Measurements from ENCODE around the gene MGLL. TPM values are rescaled to one million over a fixed set of nuclear protein-coding genes. Genes with fewer than 3 reads are reported as not detected.

Gene MGLL
- total and polyA plus RNA-seq, 8 donors, result 3.3 to 11.4 (median 6.6) TPM

GRCh38 chr3:127800508-127800907, 21.8 kb downstream of the MGLL start:
- DNase-seq (no peak), ATAC-seq (no peak), FAIRE-seq (no peak)
- no peaks in the 10 kb centered on the region for H3K27me3 ChIP-seq
- H3K27ac ChIP-seq, result no peak overlapping the region
- no peaks in the 10 kb centered on the region for H3K9me3 ChIP-seq
- no peak overlapping the region for H3K4me3 ChIP-seq
- H3K4me1 ChIP-seq, result no peaks in the 10 kb centered on the region
- H3K36me3 ChIP-seq, result no peaks in the 10 kb centered on the region
- intact Hi-C loops (cut with DNase I), result no loop called here
- WGBS, 2 donors, result 88 to 89% methylated on average over 2 of the region's 2 CpGs
- TF ChIP-seq, protein P1, sequence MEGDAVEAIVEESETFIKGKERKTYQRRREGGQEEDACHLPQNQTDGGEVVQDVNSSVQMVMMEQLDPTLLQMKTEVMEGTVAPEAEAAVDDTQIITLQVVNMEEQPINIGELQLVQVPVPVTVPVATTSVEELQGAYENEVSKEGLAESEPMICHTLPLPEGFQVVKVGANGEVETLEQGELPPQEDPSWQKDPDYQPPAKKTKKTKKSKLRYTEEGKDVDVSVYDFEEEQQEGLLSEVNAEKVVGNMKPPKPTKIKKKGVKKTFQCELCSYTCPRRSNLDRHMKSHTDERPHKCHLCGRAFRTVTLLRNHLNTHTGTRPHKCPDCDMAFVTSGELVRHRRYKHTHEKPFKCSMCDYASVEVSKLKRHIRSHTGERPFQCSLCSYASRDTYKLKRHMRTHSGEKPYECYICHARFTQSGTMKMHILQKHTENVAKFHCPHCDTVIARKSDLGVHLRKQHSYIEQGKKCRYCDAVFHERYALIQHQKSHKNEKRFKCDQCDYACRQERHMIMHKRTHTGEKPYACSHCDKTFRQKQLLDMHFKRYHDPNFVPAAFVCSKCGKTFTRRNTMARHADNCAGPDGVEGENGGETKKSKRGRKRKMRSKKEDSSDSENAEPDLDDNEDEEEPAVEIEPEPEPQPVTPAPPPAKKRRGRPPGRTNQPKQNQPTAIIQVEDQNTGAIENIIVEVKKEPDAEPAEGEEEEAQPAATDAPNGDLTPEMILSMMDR (IDR thresholded peaks at IDR 0.05), result no peak

- DNase-seq (no peak), FAIRE-seq (no peak), ATAC-seq (peak in 1 of 4 donors; percentile 32)
- no peaks in the 10 kb centered on the region for H3K9me3 ChIP-seq
- WGBS, 2 donors, result 74 to 88% methylated on average over 6 of the region's 6 CpGs
- no peak overlapping the region for H3K27ac ChIP-seq
- TF ChIP-seq, protein P1 (IDR thresholded peaks at IDR 0.05), result no peak
- H3K36me3 ChIP-seq, result no peaks in the 10 kb centered on the region
- no peaks in the 10 kb centered on the region for H3K27me3 ChIP-seq
- no peaks in the 10 kb centered on the region for H3K4me1 ChIP-seq
- H3K4me3 ChIP-seq, result no peak overlapping the region
- intact Hi-C loops (cut with DNase I), result no loop called here
Observed at GRCh38 chr3:127799476-127800222, 22.7 kb downstream of the MGLL start.

- Histone ChIP-seq H3K4me3 (no peak overlapping the region), H3K27me3 (no peaks in the 10 kb centered on the region), H3K36me3 (no peaks in the 10 kb centered on the region), H3K4me1 (no peaks in the 10 kb centered on the region), H3K27ac (no peak overlapping the region), H3K9me3 (no peaks in the 10 kb centered on the region)
- DNase-seq, result no peak
- ATAC-seq, result no peak
- intact Hi-C loops (cut with DNase I), result no loop called here
- WGBS, 2 donors, result 71 to 84% methylated on average over 4 of the region's 4 CpGs
- TF ChIP-seq, protein P1 (IDR thresholded peaks at IDR 0.05), result no peak
- no peak for FAIRE-seq
Observed at GRCh38 chr3:127798716-127799115, 23.6 kb downstream of the MGLL start.

GRCh38 chr3:127796831-127797150, 25.5 kb downstream of the MGLL start:
- 62 to 69% methylated on average over 8 of the region's 8 CpGs for WGBS, 2 donors
- no peak for ATAC-seq
- no peaks in the 10 kb centered on the region for H3K27me3 ChIP-seq
- intact Hi-C loops (cut with DNase I), result no loop called here
- H3K4me1 ChIP-seq, result no peaks in the 10 kb centered on the region
- no peak overlapping the region for H3K4me3 ChIP-seq
- TF ChIP-seq, protein P1 (IDR thresholded peaks at IDR 0.05), result no peak
- no peak for FAIRE-seq
- H3K27ac ChIP-seq, result no peak overlapping the region
- DNase-seq, result no peak
- no peaks in the 10 kb centered on the region for H3K36me3 ChIP-seq
- no peaks in the 10 kb centered on the region for H3K9me3 ChIP-seq

- TF ChIP-seq, protein P1 (IDR thresholded peaks at IDR 0.05), result no peak
- Histone ChIP-seq H3K4me1 (no peaks in the 10 kb centered on the region), H3K4me3 (no peak overlapping the region), H3K27me3 (no peaks in the 10 kb centered on the region), H3K27ac (no peak overlapping the region), H3K9me3 (no peaks in the 10 kb centered on the region), H3K36me3 (no peaks in the 10 kb centered on the region)
- ATAC-seq, result no peak
- intact Hi-C loops (cut with DNase I), result no loop called here
- no peak for FAIRE-seq
- 81 to 87% methylated on average over 7 of the region's 7 CpGs for WGBS, 2 donors
- no peak for DNase-seq
Observed at GRCh38 chr3:127796045-127796830, 26.1 kb downstream of the MGLL start.

All from pancreas (tissue), 10 donors.